Hepatocyte (in vitro differentiated cells): ENCODE data around the gene IPPK. TPM values are rescaled to one million over a fixed set of nuclear protein-coding genes. Genes with fewer than 3 reads are reported as not detected.

Experiments used
- DNase-seq: peaks from one replicate; pipeline ENCODE4 v3.0.0-alpha.2; 2016; ENCODE audit warnings: low spot score
- H2AFZ ChIP-seq: fragments of 200-600 bp; sonication (generic); 2 replicates; pipeline ENCODE4 v1.6.0; 2016; ENCODE audit warnings: antibody characterized with exemption, mild to moderate bottlenecking
- H3K27ac ChIP-seq: fragments of 200-600 bp; sonication (generic); 2 replicates; pipeline ENCODE4 v1.5.1; 2016; ENCODE audit warnings: mild to moderate bottlenecking
- H3K27me3 ChIP-seq: fragments of 200-600 bp; sonication (generic); 2 replicates; pipeline ENCODE4 v1.6.1; 2016
- H3K36me3 ChIP-seq: fragments of 200-600 bp; sonication (generic); replicated peaks from 2 replicates; pipeline ENCODE4 v1.5.1; 2016; ENCODE audit warnings: low read depth; ENCODE audit not compliant: insufficient read depth
- H3K4me1 ChIP-seq: fragments of 200-600 bp; sonication (generic); 2 replicates; pipeline ENCODE4 v1.5.1; 2016; ENCODE audit warnings: mild to moderate bottlenecking, moderate library complexity; ENCODE audit not compliant: insufficient read depth
- H3K4me2 ChIP-seq: fragments of 200-600 bp; sonication (generic); 2 replicates; pipeline ENCODE4 v1.6.0; 2016
- H3K4me3 ChIP-seq: fragments of 200-600 bp; sonication (generic); 2 replicates; pipeline ENCODE4 v1.5.1; 2016; ENCODE audit warnings: mild to moderate bottlenecking
- H3K79me2 ChIP-seq: fragments of 200-600 bp; sonication (generic); 2 replicates; pipeline ENCODE4 v1.6.0; 2017; ENCODE audit warnings: mild to moderate bottlenecking
- H3K9me2 ChIP-seq: fragments of 200-600 bp; sonication (generic); replicated peaks from 2 replicates; pipeline ENCODE4 v1.6.0; 2017; ENCODE audit warnings: mild to moderate bottlenecking; ENCODE audit not compliant: insufficient read depth
- H3K9me3 ChIP-seq: fragments of 200-600 bp; sonication (generic); 2 replicates; pipeline ENCODE4 v1.5.1; 2016; ENCODE audit warnings: low read depth, mild to moderate bottlenecking
- H4K20me1 ChIP-seq: fragments of 200-600 bp; sonication (generic); 2 replicates; pipeline ENCODE4 v1.6.0; 2016; ENCODE audit warnings: mild to moderate bottlenecking; ENCODE audit not compliant: insufficient read depth, poor library complexity, severe bottlenecking
- CTCF ChIP-seq: fragments of 200-600 bp; sonication (generic); IDR thresholded peaks from 2 replicates; pipeline ENCODE4 v1.5.1; 2016; ENCODE audit warnings: antibody characterized with exemption, mild to moderate bottlenecking; ENCODE audit not compliant: poor library complexity
- EZH2 ChIP-seq: fragments of 200-600 bp; sonication (generic); IDR thresholded peaks from 2 replicates; pipeline ENCODE4 v1.6.1; 2016; ENCODE audit warnings: antibody characterized with exemption, mild to moderate bottlenecking, borderline replicate concordance
- EZH2phosphoT487 ChIP-seq: fragments of 200-600 bp; sonication (generic); IDR thresholded peaks from one replicate; pipeline ENCODE4 v1.6.1; 2018; ENCODE audit warnings: antibody characterized with exemption, mild to moderate bottlenecking, low read depth, moderate library complexity; ENCODE audit not compliant: unreplicated experiment, severe bottlenecking
- WGBS: methylation state at CpG from one replicate; pipeline ENCODE4 v1.1.6; 2016; ENCODE audit warnings: low lambda C conversion rate; ENCODE audit errors: missing lambda C conversion rate; 5-methylcytosine and 5-hydroxymethylcytosine counted together
- polyA plus RNA-seq: library from polyadenylated mRNA; unstranded; fragments of >200 nt; fragmentation: Nextera tagmentation; extraction: Ambion mirVana; gene quantifications from 2 replicates; pipeline ENCODE4 v1.2.1, GENCODE V29; 2016
- total RNA-seq: library from RNA; depleted of rRNA; stranded (reverse); fragments of >200 nt; gene quantifications from 2 replicates; pipeline ENCODE4 v1.2.3, GENCODE V29; 2014

The IPPK gene
- total and polyA plus RNA-seq, 2 experiments from 2014 or later: 8.5 to 15.6 TPM

DNA sequence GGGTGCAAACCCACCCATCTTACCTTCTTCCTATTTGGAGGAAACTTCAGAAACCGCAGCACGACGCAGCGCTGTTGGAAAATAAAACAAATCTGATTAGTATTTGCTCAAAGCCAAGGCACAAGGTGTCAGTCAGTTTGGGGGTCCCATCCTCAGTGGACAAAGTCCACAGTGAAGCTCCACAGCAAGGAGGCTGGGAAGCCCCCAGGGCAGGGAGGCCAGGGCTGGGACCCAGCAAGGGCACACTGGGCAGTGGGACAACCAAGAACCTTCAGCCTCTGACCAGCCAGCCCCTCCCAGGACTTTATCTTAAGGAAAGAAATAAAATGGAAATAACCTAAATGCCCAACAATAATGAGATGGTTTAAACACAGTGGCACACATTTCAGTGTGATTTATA lies 11.3 kb downstream of the IPPK start:
- no peak overlapping the region for H3K4me2 ChIP-seq
- 100% methylated on average over 4 of the region's 4 CpGs for WGBS
- no peaks in the 10 kb centered on the region for H3K9me2 ChIP-seq
- H3K27me3 ChIP-seq: no peaks in the 10 kb centered on the region
- no peak overlapping the region for H2AFZ ChIP-seq
- no peak for DNase-seq
- H3K27ac ChIP-seq: no peak overlapping the region
- no peak for TF ChIP-seq EZH2phosphoT487
- TF ChIP-seq EZH2: no peak
- TF ChIP-seq CTCF: no peak
- H3K9me3 ChIP-seq: no peaks in the 10 kb centered on the region
- H3K4me1 ChIP-seq: no peaks in the 10 kb centered on the region
- H3K79me2 ChIP-seq: peaks cover 51% of the 10 kb centered on the region
- H3K36me3 ChIP-seq: no peaks in the 10 kb centered on the region
- H4K20me1 ChIP-seq: no peaks in the 10 kb centered on the region
- no peak overlapping the region for H3K4me3 ChIP-seq

- H4K20me1 ChIP-seq: no peaks in the 10 kb centered on the region
- DNase-seq: no peak
- peaks cover 46% of the 10 kb centered on the region for H3K79me2 ChIP-seq
Observed at GRCh38 chr9:92658176-92658575, 11.8 kb downstream of the IPPK start.

DNA sequence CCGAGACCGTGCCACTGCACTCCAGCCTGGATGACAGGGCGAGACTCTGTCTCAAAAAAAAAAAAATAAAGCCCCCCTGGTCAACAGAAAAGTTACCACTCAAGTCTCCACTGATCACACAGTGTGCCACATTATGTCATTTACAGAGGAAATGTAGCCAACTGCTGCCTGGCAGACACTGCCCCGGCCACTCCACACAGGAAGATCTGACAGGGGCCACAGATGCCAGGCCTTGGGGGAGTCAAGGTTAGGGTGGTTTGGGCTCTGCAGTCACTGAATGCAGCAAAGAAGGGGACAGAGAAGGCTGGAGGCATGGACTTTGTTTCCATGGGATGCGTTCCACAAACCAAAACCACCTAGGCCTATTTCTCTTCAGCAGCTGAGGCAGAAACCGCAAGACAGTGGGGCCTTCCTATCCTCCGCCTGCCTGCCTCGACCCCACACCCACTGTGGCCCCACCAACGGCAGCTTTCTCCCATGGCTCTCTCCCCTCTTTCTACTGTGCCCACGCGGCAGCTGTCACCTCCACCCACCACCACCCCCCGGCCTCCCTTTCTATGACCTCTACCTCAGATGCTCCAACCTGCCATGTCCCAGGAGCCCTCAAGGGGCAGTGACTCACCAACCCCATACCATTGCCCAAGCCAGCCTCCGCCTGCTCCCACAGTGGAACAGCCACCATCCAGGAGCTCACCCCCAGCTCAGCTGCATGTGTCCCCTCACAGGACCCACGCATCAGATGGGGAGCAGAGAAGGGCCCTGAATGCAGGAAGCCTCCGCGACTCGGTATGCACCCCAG lies 12.4 kb downstream of the IPPK start:
- Histone ChIP-seq H3K4me3 (no peak overlapping the region), H3K4me1 (no peaks in the 10 kb centered on the region), H3K27me3 (no peaks in the 10 kb centered on the region), H3K9me2 (no peaks in the 10 kb centered on the region), H3K4me2 (no peak overlapping the region), H3K9me3 (no peaks in the 10 kb centered on the region), H3K36me3 (no peaks in the 10 kb centered on the region), H4K20me1 (no peaks in the 10 kb centered on the region), H3K79me2 (peaks cover 40% of the 10 kb centered on the region), H3K27ac (no peak overlapping the region), H2AFZ (no peak overlapping the region)
- no peak for TF ChIP-seq EZH2
- TF ChIP-seq CTCF: no peak
- no peak for TF ChIP-seq EZH2phosphoT487
- WGBS: 93% methylated on average over 17 of the region's 17 CpGs
- DNase-seq: no peak

More at GRCh38 chr9:92658176-92658575, 11.8 kb downstream of the IPPK start:
- H3K9me3 ChIP-seq: no peaks in the 10 kb centered on the region
- TF ChIP-seq EZH2phosphoT487 (no peak), CTCF (no peak), EZH2 (no peak)
- no peak overlapping the region for H3K27ac ChIP-seq
- no peak overlapping the region for H3K4me2 ChIP-seq
- H3K4me3 ChIP-seq: no peak overlapping the region
- H3K36me3 ChIP-seq: no peaks in the 10 kb centered on the region
- no peak overlapping the region for H2AFZ ChIP-seq
- no peaks in the 10 kb centered on the region for H3K4me1 ChIP-seq
- H3K9me2 ChIP-seq: no peaks in the 10 kb centered on the region
- 95% methylated on average over 7 of the region's 7 CpGs for WGBS
- H3K27me3 ChIP-seq: no peaks in the 10 kb centered on the region
